ENCODE data around the gene PHF2.
A peak's percentile ranks its signal among the peaks of the same experiment; 100 is the strongest.

The PHF2 gene

GRCh38 chr9:93660352-93661046, 84.1 kb downstream of the PHF2 start:
- no peaks in the 10 kb centered on the region for H3K9me3 ChIP-seq
- H3K4me3 ChIP-seq (ENCODE audit: low read depth, low read length), result no peak overlapping the region
- H3K4me1 ChIP-seq, result no peaks in the 10 kb centered on the region
- H3K36me3 ChIP-seq, result no peaks in the 10 kb centered on the region; the same call in 1 of the 2 replicates
- H3K27me3 ChIP-seq, result no peaks in the 10 kb centered on the region
- no peak for TF ChIP-seq CTCF (IDR thresholded peaks at IDR 0.05; ENCODE audit: low read depth, low read length)
- peak; percentile 11 for DNase-seq

GRCh38 chr9:93661591-93661990, 85.2 kb downstream of the PHF2 start:
- Histone ChIP-seq H3K27me3 (no peaks in the 10 kb centered on the region), H3K36me3 (no peaks in the 10 kb centered on the region), H3K9me3 (no peaks in the 10 kb centered on the region), H3K4me1 (no peaks in the 10 kb centered on the region), H3K4me3 (ENCODE audit: low read depth, low read length) (no peak overlapping the region)
- no peak for DNase-seq
- TF ChIP-seq CTCF (IDR thresholded peaks at IDR 0.05; ENCODE audit: low read depth, low read length), result no peak

- Histone ChIP-seq H3K4me3 (ENCODE audit: low read depth, low read length) (no peak overlapping the region), H3K36me3 (no peaks in the 10 kb centered on the region), H3K4me1 (no peaks in the 10 kb centered on the region), H3K27me3 (no peaks in the 10 kb centered on the region), H3K9me3 (no peaks in the 10 kb centered on the region)
- DNase-seq, result no peak
- TF ChIP-seq CTCF (IDR thresholded peaks at IDR 0.05; ENCODE audit: low read depth, low read length), result no peak
These were observed 85.7 kb downstream of the PHF2 start for GRCh38 chr9:93662016-93662638.

- Histone ChIP-seq H3K36me3 (no peaks in the 10 kb centered on the region), H3K27me3 (no peaks in the 10 kb centered on the region), H3K4me1 (no peaks in the 10 kb centered on the region), H3K9me3 (no peaks in the 10 kb centered on the region), H3K4me3 (ENCODE audit: low read depth, low read length) (no peak overlapping the region)
- TF ChIP-seq CTCF (IDR thresholded peaks at IDR 0.05; ENCODE audit: low read depth, low read length), result no peak
- DNase-seq, result no peak
These were observed 86.7 kb downstream of the PHF2 start for GRCh38 chr9:93662952-93663572.

GRCh38 chr9:93663877-93664548, 87.6 kb downstream of the PHF2 start:
- Histone ChIP-seq H3K4me3 (ENCODE audit: low read depth, low read length) (no peak overlapping the region), H3K27me3 (no peaks in the 10 kb centered on the region), H3K9me3 (no peaks in the 10 kb centered on the region), H3K4me1 (no peaks in the 10 kb centered on the region), H3K36me3 (no peaks in the 10 kb centered on the region)
- peak; percentile 7 for DNase-seq
- TF ChIP-seq CTCF (IDR thresholded peaks at IDR 0.05; ENCODE audit: low read depth, low read length), result no peak
